Stimulated activated CD4-positive, alpha-beta T cell treated with anti-CD3 and anti-CD28 coated beads, TNF-alpha, amount 100 ng/mL, for 4 hours (primary cell): Measurements from ENCODE around the gene HERC2.

Source experiments
- DNase-seq, 3 experiments: peaks; one replicate each; pipeline ENCODE4 v3.0.0-alpha.2; 2020; ENCODE audit warnings: low read depth in 3 of 3

The HERC2 gene

GRCh38 chr15:28097656-28098359 lies 224.2 kb downstream of the HERC2 start:
- DNase-seq: no peak

- DNase-seq: no peak
Measured at GRCh38 chr15:28096670-28097431, 225.1 kb downstream of the HERC2 start.

- DNase-seq: no peak
Measured at GRCh38 chr15:28096411-28096669, 225.6 kb downstream of the HERC2 start.

- no peak for DNase-seq
Measured at GRCh38 chr15:28094732-28095521, 227.1 kb downstream of the HERC2 start.

GRCh38 chr15:28093752-28094535 lies 228.0 kb downstream of the HERC2 start:
- DNase-seq: no peak

- DNase-seq: no peak
Measured at GRCh38 chr15:28091313-28091712, 230.7 kb downstream of the HERC2 start.

- DNase-seq: no peak
Measured at GRCh38 chr15:28086175-28086703, 235.7 kb downstream of the HERC2 start.

GRCh38 chr15:28085489-28086174 lies 236.3 kb downstream of the HERC2 start:
- DNase-seq: no peak

- no peak for DNase-seq
Measured at GRCh38 chr15:28084547-28084946, 237.4 kb downstream of the HERC2 start.

GRCh38 chr15:28082891-28083684 lies 238.9 kb downstream of the HERC2 start:
- DNase-seq: no peak

- no peak for DNase-seq
Measured at GRCh38 chr15:28081594-28081993, 240.4 kb downstream of the HERC2 start.

GRCh38 chr15:28080386-28080785 lies 241.6 kb downstream of the HERC2 start:
- no peak for DNase-seq

GRCh38 chr15:28079313-28079969 lies 242.5 kb downstream of the HERC2 start:
- DNase-seq: no peak

GRCh38 chr15:28078191-28078719 lies 243.7 kb downstream of the HERC2 start:
- DNase-seq: no peak

GRCh38 chr15:28075573-28075972 lies 246.4 kb downstream of the HERC2 start:
- DNase-seq: no peak

GRCh38 chr15:28068930-28069329 lies 253.0 kb downstream of the HERC2 start:
- no peak for DNase-seq

- no peak for DNase-seq
Measured at GRCh38 chr15:28066231-28066630, 255.7 kb downstream of the HERC2 start.
